Subcutaneous abdominal adipose tissue (tissue), 5 donors: ENCODE measurements around the gene PRDM9.
"Not testable (repeated sequence)": the region's sequence is repeated elsewhere in the genome, so short reads cannot be mapped to it uniquely, and the experiment has no call there.

Experiments
- H3K27ac ChIP-seq: one replicate; pipeline ENCODE4 v1.7.0; 2013; ENCODE audit warnings: low read depth, mild to moderate bottlenecking, inconsistent platforms, low read length, moderate library complexity
- H3K27me3 ChIP-seq, 5 donors: one replicate each; pipeline ENCODE4 v1.7.0; 2013; ENCODE audit warnings: low read length in 5 of 5, inconsistent platforms in 1 of 5; ENCODE audit not compliant: control insufficient read depth in 5 of 5, insufficient read depth in 4 of 5
- H3K36me3 ChIP-seq, 5 donors: one replicate each; pipeline ENCODE4 v1.7.0; 2013; ENCODE audit warnings: low read length in 5 of 5; ENCODE audit not compliant: control insufficient read depth in 5 of 5, insufficient read depth in 5 of 5
- H3K4me1 ChIP-seq, 5 donors: one replicate each; pipeline ENCODE4 v1.7.0; 2013; ENCODE audit warnings: low read length in 5 of 5, mild to moderate bottlenecking in 3 of 5, moderate library complexity in 1 of 5; ENCODE audit not compliant: control insufficient read depth in 5 of 5, insufficient read depth in 5 of 5
- H3K4me3 ChIP-seq, 5 donors: one replicate each; pipeline ENCODE4 v1.7.0; 2013; ENCODE audit warnings: low read length in 5 of 5, low read depth in 1 of 5
- H3K9ac ChIP-seq, 5 donors: one replicate each; pipeline ENCODE4 v1.7.0; 2013; ENCODE audit warnings: low read length in 5 of 5, mild to moderate bottlenecking in 4 of 5, moderate library complexity in 3 of 5
- H3K9me3 ChIP-seq, 5 donors: one replicate each; pipeline ENCODE4 v1.7.0; 2013; ENCODE audit warnings: low read length in 5 of 5; ENCODE audit not compliant: control insufficient read depth in 5 of 5
- donor health status: healthy.
- donor health status: healthy.
- donor health status: healthy.
- donor health status: healthy.
- donor health status: healthy.

PRDM9 gene

DNA sequence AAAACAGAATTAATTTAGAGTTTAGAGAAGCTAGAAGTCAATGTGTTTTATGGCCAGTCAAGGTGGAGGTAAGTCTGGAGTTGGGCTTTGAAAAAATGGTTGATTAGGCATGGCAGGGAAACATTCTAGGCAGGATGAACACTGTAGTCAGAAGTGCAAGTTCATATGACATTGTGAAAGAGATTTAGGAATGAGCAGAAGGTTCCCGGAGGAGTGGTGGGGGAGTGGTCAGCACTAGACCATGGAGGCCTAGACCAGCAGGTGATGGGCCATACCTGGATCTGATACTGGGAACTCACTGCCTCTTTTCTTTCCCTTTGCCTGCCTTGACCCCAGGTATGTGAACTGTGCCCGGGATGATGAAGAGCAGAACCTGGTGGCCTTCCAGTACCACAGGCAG, 16.6 kb downstream of the PRDM9 start:
- no peaks in the 10 kb centered on the region for H3K4me1 ChIP-seq

DNA sequence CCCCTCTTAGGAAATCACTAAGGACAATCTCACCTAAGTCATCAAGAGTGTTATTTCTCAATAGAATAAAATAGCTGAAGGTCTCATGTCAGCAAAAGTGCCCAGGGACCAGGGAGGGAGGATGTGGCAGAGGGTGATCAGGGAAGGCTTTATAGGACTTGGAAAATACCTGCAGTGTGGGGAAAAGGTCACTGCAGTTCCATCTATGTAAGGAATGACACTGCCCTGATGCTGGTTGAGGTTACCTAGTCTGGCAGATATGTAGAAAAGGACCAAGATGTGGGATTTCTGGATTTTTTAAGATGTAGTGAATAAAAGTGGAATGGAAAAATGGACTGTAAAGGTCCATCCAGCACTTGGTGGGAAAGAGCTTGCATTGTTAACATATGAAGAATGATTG, 18.3 kb downstream of the PRDM9 start:
- H3K9ac ChIP-seq, result no peak overlapping the region
- H3K27ac ChIP-seq, result no peak overlapping the region
- H3K4me3 ChIP-seq, result no peak overlapping the region
- H3K9me3 ChIP-seq, result no peaks in the 10 kb centered on the region
- H3K27me3 ChIP-seq, result no peaks in the 10 kb centered on the region
- H3K36me3 ChIP-seq, result no peaks in the 10 kb centered on the region
- no peaks in the 10 kb centered on the region for H3K4me1 ChIP-seq

More for the DNA sequence above, 16.6 kb downstream of the PRDM9 start:
- Histone ChIP-seq H3K9me3 (no peaks in the 10 kb centered on the region), H3K4me3 (no peak overlapping the region), H3K36me3 (no peaks in the 10 kb centered on the region), H3K9ac (no peak overlapping the region), H3K27me3 (no peaks in the 10 kb centered on the region), H3K27ac (no peak overlapping the region)

DNA sequence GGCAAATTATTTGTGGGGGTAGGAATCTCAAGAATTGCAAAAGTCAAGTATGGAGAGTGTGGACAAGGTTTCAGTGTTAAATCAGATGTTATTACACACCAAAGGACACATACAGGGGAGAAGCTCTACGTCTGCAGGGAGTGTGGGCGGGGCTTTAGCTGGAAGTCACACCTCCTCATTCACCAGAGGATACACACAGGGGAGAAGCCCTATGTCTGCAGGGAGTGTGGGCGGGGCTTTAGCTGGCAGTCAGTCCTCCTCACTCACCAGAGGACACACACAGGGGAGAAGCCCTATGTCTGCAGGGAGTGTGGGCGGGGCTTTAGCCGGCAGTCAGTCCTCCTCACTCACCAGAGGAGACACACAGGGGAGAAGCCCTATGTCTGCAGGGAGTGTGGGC, 19.2 kb downstream of the PRDM9 start:
- not testable (repeated sequence) for H3K4me1 ChIP-seq, H3K27me3 ChIP-seq, H3K4me3 ChIP-seq, H3K9ac ChIP-seq, H3K36me3 ChIP-seq, H3K9me3 ChIP-seq, H3K27ac ChIP-seq

DNA sequence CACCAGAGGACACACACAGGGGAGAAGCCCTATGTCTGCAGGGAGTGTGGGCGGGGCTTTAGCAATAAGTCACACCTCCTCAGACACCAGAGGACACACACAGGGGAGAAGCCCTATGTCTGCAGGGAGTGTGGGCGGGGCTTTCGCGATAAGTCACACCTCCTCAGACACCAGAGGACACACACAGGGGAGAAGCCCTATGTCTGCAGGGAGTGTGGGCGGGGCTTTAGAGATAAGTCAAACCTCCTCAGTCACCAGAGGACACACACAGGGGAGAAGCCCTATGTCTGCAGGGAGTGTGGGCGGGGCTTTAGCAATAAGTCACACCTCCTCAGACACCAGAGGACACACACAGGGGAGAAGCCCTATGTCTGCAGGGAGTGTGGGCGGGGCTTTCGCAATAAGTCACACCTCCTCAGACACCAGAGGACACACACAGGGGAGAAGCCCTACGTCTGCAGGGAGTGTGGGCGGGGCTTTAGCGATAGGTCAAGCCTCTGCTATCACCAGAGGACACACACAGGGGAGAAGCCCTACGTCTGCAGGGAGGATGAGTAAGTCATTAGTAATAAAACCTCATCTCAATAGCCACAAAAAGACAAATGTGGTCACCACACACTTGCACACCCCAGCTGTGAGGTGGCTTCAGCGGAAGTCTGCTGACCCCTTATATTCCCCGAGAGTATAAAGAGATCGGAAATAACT, 20.0 kb downstream of the PRDM9 start:
- H3K9me3 ChIP-seq, H3K27me3 ChIP-seq, H3K27ac ChIP-seq, H3K4me1 ChIP-seq, H3K4me3 ChIP-seq, H3K36me3 ChIP-seq, H3K9ac ChIP-seq: not testable (repeated sequence)

DNA sequence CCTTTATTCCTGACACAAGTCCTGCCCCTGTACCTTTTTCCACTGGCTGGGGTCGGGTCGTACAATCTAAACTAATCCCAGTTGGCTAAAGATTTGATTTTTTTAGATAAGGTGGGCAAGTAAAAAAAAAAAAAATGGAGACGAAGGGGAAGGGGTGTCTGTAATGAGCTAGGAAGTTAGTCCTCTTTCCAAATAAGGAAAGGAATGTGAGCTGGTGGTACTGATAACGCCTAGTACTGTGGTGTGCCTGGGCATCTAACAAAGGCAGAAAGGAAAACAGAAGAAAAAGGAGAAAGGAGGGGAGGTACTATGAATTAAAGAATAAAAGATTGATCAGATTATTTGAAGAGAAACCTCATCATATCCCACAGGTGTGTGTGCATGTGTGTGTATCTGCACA, 21.3 kb downstream of the PRDM9 start:
- H3K27me3 ChIP-seq, result no peaks in the 10 kb centered on the region
- no peaks in the 10 kb centered on the region for H3K4me1 ChIP-seq
- H3K27ac ChIP-seq, result no peak overlapping the region
- no peak overlapping the region for H3K4me3 ChIP-seq
- H3K9me3 ChIP-seq, result peaks cover 0 to 4% (median 0%) of the 10 kb centered on the region in 5 donors
- H3K36me3 ChIP-seq, result no peaks in the 10 kb centered on the region
- no peak overlapping the region for H3K9ac ChIP-seq

DNA sequence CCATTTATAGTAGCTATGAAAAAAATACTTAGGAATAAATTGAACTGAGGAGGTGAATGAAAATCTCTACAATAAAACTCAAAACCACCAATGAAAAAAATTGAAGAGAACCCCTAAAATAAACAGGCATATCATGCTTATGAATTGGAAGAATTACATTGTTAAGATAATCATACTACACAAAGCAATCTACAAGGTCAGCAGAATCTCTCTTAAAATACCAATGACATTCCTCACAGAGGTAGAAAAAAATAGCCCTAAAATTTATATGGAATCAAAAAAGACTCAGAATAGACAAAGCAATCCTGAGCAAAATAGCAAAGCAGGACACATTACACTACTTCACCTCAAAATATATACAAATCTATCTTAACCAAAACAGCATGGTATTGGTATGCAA, 23.2 kb downstream of the PRDM9 start:
- H3K36me3 ChIP-seq, result no peaks in the 10 kb centered on the region
- no peak overlapping the region for H3K27ac ChIP-seq
- H3K4me1 ChIP-seq, result no peaks in the 10 kb centered on the region
- peaks cover 0 to 4% (median 0%) of the 10 kb centered on the region in 5 donors for H3K9me3 ChIP-seq
- H3K27me3 ChIP-seq, result no peaks in the 10 kb centered on the region
- no peak overlapping the region for H3K9ac ChIP-seq
- no peak overlapping the region for H3K4me3 ChIP-seq

DNA sequence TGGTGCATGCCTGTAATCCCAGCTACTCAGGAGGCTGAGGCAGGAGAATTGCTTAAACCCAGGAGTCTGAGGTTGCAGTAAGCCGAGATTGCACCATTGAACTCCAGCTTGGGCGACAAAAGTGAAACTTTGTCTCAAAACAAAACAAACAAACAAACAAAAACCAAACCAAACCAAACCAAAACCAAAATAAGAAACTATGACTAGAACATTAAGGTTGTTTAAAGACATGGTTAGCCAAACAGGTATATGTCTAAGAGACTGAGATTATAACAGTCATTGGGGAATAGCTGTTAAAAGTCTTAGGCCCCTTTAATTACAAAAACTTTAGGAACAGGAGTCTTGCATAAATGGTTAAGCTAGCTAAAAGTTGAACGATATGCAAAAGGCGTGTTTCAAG, 63.6 kb downstream of the PRDM9 start:
- Histone ChIP-seq H3K4me3 (no peak overlapping the region), H3K4me1 (peaks cover 0 to 9% (median 0%) of the 10 kb centered on the region in 5 donors)

More for the DNA sequence above, 63.6 kb downstream of the PRDM9 start:
- H3K36me3 ChIP-seq, result no peaks in the 10 kb centered on the region
- H3K9ac ChIP-seq, result no peak overlapping the region
- H3K9me3 ChIP-seq, result peaks cover 0 to 2% (median 0%) of the 10 kb centered on the region in 5 donors
- no peaks in the 10 kb centered on the region for H3K27me3 ChIP-seq
- H3K27ac ChIP-seq, result no peak overlapping the region
